ENCODE results near the gene ICAM4.

- TF ChIP-seq CTCF (IDR thresholded peaks at IDR 0.05; ENCODE audit: borderline replicate concordance, extremely low read depth, low read length, poor library complexity, severe bottlenecking) = no peak
- TF ChIP-seq EZH2 (IDR thresholded peaks at IDR 0.05; ENCODE audit: borderline replicate concordance, low read depth, low read length, severe bottlenecking) = no peak
Observed at GRCh38 chr19:10268071-10268470, 18.7 kb upstream of the ICAM4 start.

All from DND-41 (cell line).